AG10803 (cell line): ENCODE data around the gene MED15.

ENCODE experiments used
- DNase-seq: peaks from one replicate; pipeline ENCODE4 v3.0.0; 2010; ENCODE audit warnings: low read depth
- H3K4me3 ChIP-seq: 2 replicates; pipeline ENCODE4 v1.5.1; 2011; ENCODE audit warnings: mild to moderate bottlenecking, low read length, control low read depth
- CTCF ChIP-seq: conservative IDR thresholded peaks from 2 replicates; pipeline ENCODE4 v1.5.1; 2011; ENCODE audit warnings: mild to moderate bottlenecking, low read length, control low read depth, inconsistent platforms

The MED15 gene

DNA sequence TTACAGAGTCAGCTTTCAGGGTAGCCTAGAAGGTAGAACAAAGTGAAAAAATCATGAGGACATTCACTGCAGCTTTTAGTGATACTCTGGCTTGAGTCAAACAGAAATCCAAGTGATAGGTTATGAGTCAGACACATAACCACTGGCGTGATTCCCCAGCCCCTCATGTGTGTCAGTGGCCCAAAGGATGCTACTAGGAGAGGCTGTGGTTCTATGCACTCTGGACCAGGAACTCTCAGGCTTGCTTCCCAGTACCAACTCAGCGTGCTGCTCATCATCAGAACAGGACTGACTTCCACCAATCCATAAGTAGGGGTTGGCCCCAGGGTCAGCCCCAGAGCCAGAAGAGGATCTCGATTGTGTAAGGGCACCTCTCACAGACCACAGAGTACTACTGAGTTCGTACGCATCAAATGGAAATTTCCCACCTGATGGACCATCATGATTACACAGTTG is 116.8 kb downstream of the MED15 start:
- no peak for TF ChIP-seq CTCF
- DNase-seq: no peak
- H3K4me3 ChIP-seq: no peak overlapping the region

GRCh38 chr22:20625270-20625669 is 117.9 kb downstream of the MED15 start:
- no peak overlapping the region for H3K4me3 ChIP-seq
- DNase-seq: no peak
- no peak for TF ChIP-seq CTCF

- no peak for DNase-seq
- no peak overlapping the region for H3K4me3 ChIP-seq
- no peak for TF ChIP-seq CTCF
These were observed 119.4 kb downstream of the MED15 start for GRCh38 chr22:20626811-20627210.

DNA sequence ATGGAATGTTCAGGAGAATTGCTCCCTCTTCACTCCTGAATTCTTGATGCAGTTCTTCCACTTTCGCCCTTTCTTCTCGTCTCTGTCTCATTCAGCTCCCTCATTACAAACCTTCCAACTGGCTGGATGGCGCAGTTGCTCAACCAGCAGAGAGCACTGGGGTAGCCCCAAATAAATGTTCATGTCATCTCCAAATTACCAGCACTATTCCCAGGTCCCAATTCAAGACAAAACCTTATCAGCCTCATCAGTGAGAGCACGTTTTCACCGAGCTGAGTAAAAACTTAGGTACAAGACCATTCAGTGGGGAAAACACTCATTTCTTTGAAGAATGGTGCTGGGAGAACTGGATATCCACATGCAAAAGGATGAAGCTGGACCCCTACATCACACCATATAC is 120.0 kb downstream of the MED15 start:
- no peak for DNase-seq
- no peak for TF ChIP-seq CTCF
- H3K4me3 ChIP-seq: no peak overlapping the region

DNA sequence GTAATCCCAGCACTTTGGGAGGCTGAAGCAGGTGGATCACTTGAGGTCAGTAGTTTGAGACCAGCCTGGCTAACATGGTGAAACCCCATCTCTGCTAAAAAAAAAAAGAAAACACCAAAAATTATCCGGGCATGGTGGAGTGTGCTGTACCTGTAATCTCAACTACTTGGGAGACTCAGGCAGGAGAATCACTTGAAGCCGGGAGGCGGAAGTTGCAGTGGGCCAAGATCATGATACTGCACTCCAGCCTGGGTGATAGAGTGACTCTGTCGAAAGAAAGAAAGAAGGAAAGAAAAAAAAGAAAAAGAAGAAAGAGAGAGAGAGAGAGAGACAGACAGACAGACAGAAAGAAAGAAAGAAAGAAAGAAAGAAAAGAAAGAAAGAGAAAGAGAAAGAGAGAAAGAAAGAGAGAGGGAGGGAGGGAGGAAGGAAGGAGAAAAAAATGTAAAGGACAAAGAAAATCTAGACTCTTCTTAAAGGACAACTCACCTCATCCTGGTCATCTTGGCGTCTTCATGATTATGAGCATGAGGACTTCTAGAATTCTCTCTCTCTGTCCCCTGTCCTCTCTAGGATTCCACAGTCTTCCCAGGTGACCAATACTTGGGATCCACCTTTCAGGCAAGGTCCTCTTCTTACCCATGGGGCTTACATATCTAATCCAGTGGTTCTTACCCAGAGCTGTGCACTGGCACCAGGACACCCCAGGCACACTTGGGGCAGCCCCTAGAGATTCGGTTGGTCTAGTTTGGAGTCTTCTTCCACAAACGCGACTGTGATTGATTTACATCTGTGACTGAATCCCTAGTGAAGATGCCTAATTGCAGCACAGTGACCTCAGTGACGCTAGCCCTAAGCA is 120.9 kb downstream of the MED15 start:
- TF ChIP-seq CTCF: no peak
- no peak overlapping the region for H3K4me3 ChIP-seq
- no peak for DNase-seq

- no peak for DNase-seq
- TF ChIP-seq CTCF: no peak
- no peak overlapping the region for H3K4me3 ChIP-seq
These were observed 122.0 kb downstream of the MED15 start for GRCh38 chr22:20629401-20629800.
